CD14-positive monocyte (primary cell): ENCODE data around the gene OPRPN. TPM values are rescaled to one million over a fixed set of nuclear protein-coding genes. Genes with fewer than 3 reads are reported as not detected.

Experiments used
- DNase-seq, 3 donors: peaks; one replicate each; pipeline ENCODE4 v3.0.0-alpha.2; 2011 to 2022
- H2AFZ ChIP-seq: 2 replicates; pipeline ENCODE4 v1.6.0; 2012; ENCODE audit warnings: mild to moderate bottlenecking, low read depth, low read length, inconsistent platforms; ENCODE audit not compliant: insufficient read depth, poor library complexity, severe bottlenecking
- H3K27ac ChIP-seq, 2 donors: 1 replicate in 1 of 2; 2 replicates in 1 of 2; pipeline ENCODE4 v1.5.1; 2012 to 2013; ENCODE audit warnings: low read length in 2 of 2, control low read depth in 1 of 2, inconsistent platforms in 1 of 2, low read depth in 1 of 2, mild to moderate bottlenecking in 1 of 2
- H3K27me3 ChIP-seq, 2 donors: one replicate each; pipeline versions ENCODE4 v1.6.0 to v1.6.1; 2011 to 2013; ENCODE audit warnings: low read length in 2 of 2; ENCODE audit not compliant: control insufficient read depth in 2 of 2, insufficient read depth in 2 of 2
- H3K36me3 ChIP-seq, 2 donors: replicated peaks in 1 of 2; 1 replicate in 1 of 2; 2 replicates in 1 of 2; pipeline versions ENCODE4 v1.5.1 to v1.6.1; 2012 to 2013; ENCODE audit warnings: low read length in 2 of 2, control low read depth in 1 of 2, inconsistent platforms in 1 of 2, mild to moderate bottlenecking in 1 of 2; ENCODE audit not compliant: insufficient read depth in 2 of 2, control insufficient read depth in 1 of 2
- H3K4me1 ChIP-seq, 2 donors: 1 replicate in 1 of 2; 2 replicates in 1 of 2; pipeline versions ENCODE4 v1.5.1 to v1.6.1; 2012 to 2013; ENCODE audit warnings: low read length in 2 of 2, control low read depth in 1 of 2, inconsistent platforms in 1 of 2, mild to moderate bottlenecking in 1 of 2, moderate library complexity in 1 of 2; ENCODE audit not compliant: insufficient read depth in 2 of 2, control insufficient read depth in 1 of 2
- H3K4me2 ChIP-seq: replicated peaks from 2 replicates; pipeline ENCODE3; 2012; ENCODE audit warnings: low read length, moderate library complexity, mild to moderate bottlenecking; ENCODE audit not compliant: poor library complexity, severe bottlenecking; ENCODE audit errors: extremely low read depth
- H3K4me3 ChIP-seq, 3 experiments: fragments of 200-600 bp in 1 of 3; sonication (generic) in 1 of 3; replicated peaks in 1 of 3; 1 replicate in 2 of 3; 2 replicates in 1 of 3; pipeline ENCODE4 v1.5.1; 2011 to 2013; ENCODE audit warnings: low read length in 3 of 3, mild to moderate bottlenecking in 3 of 3, control low read depth in 2 of 3, low read depth in 2 of 3, inconsistent platforms in 1 of 3, moderate library complexity in 1 of 3
- H3K79me2 ChIP-seq: 2 replicates; pipeline ENCODE4 v1.6.0; 2012; ENCODE audit warnings: mild to moderate bottlenecking, control low read depth, inconsistent platforms, low read length, moderate library complexity; ENCODE audit not compliant: insufficient read depth
- H3K9ac ChIP-seq: 2 replicates; pipeline ENCODE4 v1.6.0; 2017; ENCODE audit warnings: low read length, mild to moderate bottlenecking; ENCODE audit not compliant: insufficient read depth, poor library complexity, severe bottlenecking
- H3K9me3 ChIP-seq, 2 donors: replicated peaks in 1 of 2; 1 replicate in 1 of 2; 2 replicates in 1 of 2; pipeline versions ENCODE4 v1.5.1 to v1.6.1; 2012 to 2013; ENCODE audit warnings: low read length in 2 of 2, control low read depth in 1 of 2; ENCODE audit not compliant: control insufficient read depth in 1 of 2, insufficient read depth in 1 of 2
- H4K20me1 ChIP-seq: 2 replicates; pipeline ENCODE4 v1.6.0; 2012; ENCODE audit warnings: mild to moderate bottlenecking, low read length, control low read depth, moderate library complexity; ENCODE audit not compliant: insufficient read depth
- H3K27ac Mint-ChIP-seq, 7 donors: one replicate each; pipeline ENCODE4 v1.8.0; 2020; ENCODE audit warnings: mild to moderate bottlenecking in 7 of 7, mixed read lengths in 7 of 7, moderate library complexity in 6 of 7, inconsistent platforms in 2 of 7
- H3K27me3 Mint-ChIP-seq, 3 donors: one replicate each; pipeline ENCODE4 v1.8.0; 2021 to 2022; ENCODE audit warnings: low read depth in 3 of 3, mild to moderate bottlenecking in 3 of 3, mixed read lengths in 3 of 3, moderate library complexity in 3 of 3, inconsistent platforms in 1 of 3
- H3K36me3 Mint-ChIP-seq, 2 donors: one replicate each; pipeline ENCODE4 v1.8.0; 2020; ENCODE audit warnings: mixed read lengths in 2 of 2, inconsistent platforms in 1 of 2, mild to moderate bottlenecking in 1 of 2
- H3K4me1 Mint-ChIP-seq: one replicate; pipeline ENCODE4 v1.8.0; 2020; ENCODE audit warnings: mild to moderate bottlenecking, mixed read lengths
- H3K4me3 Mint-ChIP-seq, 2 donors: one replicate each; pipeline ENCODE4 v1.8.0; 2020; ENCODE audit warnings: mild to moderate bottlenecking in 2 of 2, mixed read lengths in 2 of 2, moderate library complexity in 1 of 2
- H3K9me3 Mint-ChIP-seq, 7 donors: one replicate each; pipeline ENCODE4 v1.8.0; 2020 to 2022; ENCODE audit warnings: mixed read lengths in 7 of 7, mild to moderate bottlenecking in 6 of 7, moderate library complexity in 6 of 7, inconsistent platforms in 2 of 7
- CTCF ChIP-seq: fragments of 200-600 bp; IDR thresholded peaks from one replicate; pipeline ENCODE4 v1.8.0; 2022; ENCODE audit warnings: antibody characterized with exemption, mild to moderate bottlenecking
- WGBS: methylation state at CpG from one replicate; pipeline ENCODE4 v1.1.5; 2013; ENCODE audit warnings: missing lambda C conversion rate; ENCODE audit not compliant: insufficient coverage; 5-methylcytosine and 5-hydroxymethylcytosine counted together
- intact Hi-C, 2 donors: fragments of 100-400 bp; cut with micrococcal nuclease; formaldehyde crosslinking; loops; one replicate each; pipeline versions ENCODE4 v1.15.0 to v1.15.1; 2023
- polyA plus RNA-seq, 3 donors: library from polyadenylated mRNA; depleted of rRNA in 1 of 3; unstranded in 2 of 3; stranded (reverse) in 1 of 3; fragments of 300-500 nt in 2 of 3; fragments of >200 nt in 1 of 3; fragmentation: Illumina TruSeq in 2 of 3; gene quantifications; 1 replicate in 2 of 3; 2 replicates in 1 of 3; pipeline ENCODE4 v1.2.3, GENCODE V29; 2012 to 2021

The OPRPN gene
- polyA plus RNA-seq, 3 donors: not detected

- intact Hi-C loops: no loop called here
- no peaks in the 10 kb centered on the region for H3K9me3 ChIP-seq
- no peaks in the 10 kb centered on the region for H3K36me3 ChIP-seq
- H2AFZ ChIP-seq: no peak overlapping the region
- Mint-ChIP-seq H3K36me3 (no peaks in the 10 kb centered on the region), H3K27ac (no peak overlapping the region), H3K4me1 (no peaks in the 10 kb centered on the region), H3K9me3 (no peaks in the 10 kb centered on the region), H3K27me3 (no peaks in the 10 kb centered on the region), H3K4me3 (no peak overlapping the region)
- H3K27me3 ChIP-seq: no peaks in the 10 kb centered on the region
- no peaks in the 10 kb centered on the region for H3K79me2 ChIP-seq
- no peak overlapping the region for H3K4me3 ChIP-seq
- TF ChIP-seq CTCF: no peak
- DNase-seq: no peak
- H4K20me1 ChIP-seq: no peaks in the 10 kb centered on the region
- no CpG with 5 or more reads among the region's 1 CpG for WGBS
- no peaks in the 10 kb centered on the region for H3K4me1 ChIP-seq
- H3K9ac ChIP-seq: no peak overlapping the region
- H3K27ac ChIP-seq: no peak overlapping the region
- H3K4me2 ChIP-seq: no peak overlapping the region
Measured at GRCh38 chr4:70399319-70399718, 1.6 kb downstream of the OPRPN start.

GRCh38 chr4:70402762-70403161, 5.0 kb downstream of the OPRPN start:
- Histone ChIP-seq H4K20me1 (no peaks in the 10 kb centered on the region), H3K4me2 (no peak overlapping the region), H3K9me3 (no peaks in the 10 kb centered on the region), H2AFZ (no peak overlapping the region), H3K9ac (no peak overlapping the region), H3K4me3 (no peak overlapping the region), H3K36me3 (no peaks in the 10 kb centered on the region), H3K27me3 (no peaks in the 10 kb centered on the region), H3K27ac (no peak overlapping the region), H3K79me2 (no peaks in the 10 kb centered on the region), H3K4me1 (no peaks in the 10 kb centered on the region)
- no peak for DNase-seq
- no peaks in the 10 kb centered on the region for H3K4me1 Mint-ChIP-seq
- no peak overlapping the region for H3K27ac Mint-ChIP-seq
- H3K27me3 Mint-ChIP-seq: peaks cover 0 to 1% (median 0%) of the 10 kb centered on the region in 3 donors
- no peak overlapping the region for H3K4me3 Mint-ChIP-seq
- H3K36me3 Mint-ChIP-seq: no peaks in the 10 kb centered on the region
- WGBS: no CpG with 5 or more reads among the region's 1 CpG
- H3K9me3 Mint-ChIP-seq: no peaks in the 10 kb centered on the region
- no peak for TF ChIP-seq CTCF
- intact Hi-C loops: no loop called here
